Neural cell (in vitro differentiated cells): ENCODE results near the gene CD27. TPM values are rescaled to one million over a fixed set of nuclear protein-coding genes. Genes with fewer than 3 reads are reported as not detected.

Experiments
- H2AFZ ChIP-seq: fragments of 200-600, 300-800 bp; sonication (generic), shearing (Covaris generic); 2 replicates; pipeline ENCODE4 v1.6.0; 2014; ENCODE audit warnings: low read depth, mild to moderate bottlenecking, antibody characterized with exemption, low read length, moderate library complexity
- H3F3A ChIP-seq: fragments of 200-600 bp; shearing (Covaris generic); 2 replicates; pipeline ENCODE4 v1.6.1; 2016; ENCODE audit warnings: mild to moderate bottlenecking, moderate library complexity, mixed read lengths, antibody characterized with exemption, low read length; ENCODE audit not compliant: insufficient read depth, poor library complexity, severe bottlenecking
- H3K27ac ChIP-seq: fragments of 200-600, 300-800 bp; sonication (generic), shearing (Covaris generic); 2 replicates; pipeline ENCODE4 v1.5.1; 2014; ENCODE audit warnings: mild to moderate bottlenecking, low read length, moderate library complexity
- H3K27me3 ChIP-seq: fragments of 300-800, 200-600 bp; sonication (generic), shearing (Covaris generic); 2 replicates; pipeline ENCODE4 v1.6.0; 2014; ENCODE audit warnings: mild to moderate bottlenecking, low read depth, low read length, moderate library complexity; ENCODE audit not compliant: insufficient read depth
- H3K36me3 ChIP-seq: fragments of 300-800, 200-600 bp; sonication (generic), shearing (Covaris generic); 2 replicates; pipeline ENCODE4 v1.5.1; 2014; ENCODE audit warnings: mild to moderate bottlenecking, antibody characterized with exemption, low read length, moderate library complexity; ENCODE audit not compliant: insufficient read depth
- H3K4me2 ChIP-seq: fragments of 300-800, 200-600 bp; sonication (generic), shearing (Covaris generic); 2 replicates; pipeline ENCODE4 v1.6.0; 2014; ENCODE audit warnings: mild to moderate bottlenecking, low read length
- H3K4me3 ChIP-seq: fragments of 300-800, 200-600 bp; sonication (generic), shearing (Covaris generic); 2 replicates; pipeline ENCODE4 v1.5.1; 2014; ENCODE audit warnings: mild to moderate bottlenecking, low read length, moderate library complexity
- H3K79me2 ChIP-seq: fragments of 200-600 bp; shearing (Covaris generic); replicated peaks from 2 replicates; pipeline ENCODE4 v1.6.0; 2014; ENCODE audit warnings: mild to moderate bottlenecking, low read length, moderate library complexity; ENCODE audit not compliant: insufficient read depth
- H3K9ac ChIP-seq: fragments of 300-800, 200-600 bp; sonication (generic), shearing (Covaris generic); 2 replicates; pipeline ENCODE4 v1.6.1; 2016; ENCODE audit warnings: mild to moderate bottlenecking, low read length, mixed read lengths
- H3K9me2 ChIP-seq: fragments of 200-600 bp; shearing (Covaris generic); 2 replicates; pipeline ENCODE4 v1.6.1; 2016; ENCODE audit warnings: mild to moderate bottlenecking, low read length, mixed read lengths; ENCODE audit not compliant: insufficient read depth
- H3K9me3 ChIP-seq: fragments of 200-600, 300-800 bp; sonication (generic), shearing (Covaris generic); 2 replicates; pipeline ENCODE4 v1.6.1; 2016; ENCODE audit warnings: mild to moderate bottlenecking, mixed run types, low read length, moderate library complexity, mixed read lengths
- H4K20me1 ChIP-seq: fragments of 200-600 bp; shearing (Covaris generic); 2 replicates; pipeline ENCODE4 v1.6.1; 2016; ENCODE audit warnings: mild to moderate bottlenecking, mixed run types; ENCODE audit not compliant: insufficient read depth
- CTCF ChIP-seq: fragments of 450-650 bp; IDR thresholded peaks from 2 replicates; pipeline ENCODE4 v1.5.1; 2014; ENCODE audit warnings: antibody characterized with exemption, mild to moderate bottlenecking, moderate library complexity; ENCODE audit not compliant: poor library complexity, severe bottlenecking
- EP300 ChIP-seq: fragments of 450-650 bp; conservative IDR thresholded peaks from 2 replicates; pipeline ENCODE4 v1.6.1; 2014; ENCODE audit warnings: antibody characterized with exemption, mild to moderate bottlenecking, moderate library complexity; ENCODE audit not compliant: poor library complexity, severe bottlenecking
- EZH2 ChIP-seq: fragments of 200-600, 300-800 bp; shearing (Covaris generic), sonication (generic); IDR thresholded peaks from 2 replicates; pipeline ENCODE4 v1.6.1; 2014; ENCODE audit warnings: antibody characterized with exemption, low read length, borderline replicate concordance, mild to moderate bottlenecking; ENCODE audit not compliant: insufficient read depth, poor library complexity, severe bottlenecking
- MXI1 ChIP-seq: fragments of 450-650 bp; conservative IDR thresholded peaks from 2 replicates; pipeline ENCODE4 v1.6.1; 2014; ENCODE audit warnings: antibody characterized with exemption, mild to moderate bottlenecking; ENCODE audit not compliant: poor library complexity, severe bottlenecking
- POLR2AphosphoS5 ChIP-seq: IDR thresholded peaks from 2 replicates; pipeline ENCODE4 v1.6.1; 2012
- RAD21 ChIP-seq: fragments of 450-650 bp; conservative IDR thresholded peaks from 2 replicates; pipeline ENCODE4 v1.6.1; 2014; ENCODE audit warnings: antibody characterized with exemption, mild to moderate bottlenecking, moderate library complexity
- SMC3 ChIP-seq: fragments of 450-650 bp; conservative IDR thresholded peaks from 2 replicates; pipeline ENCODE4 v1.6.1; 2014; ENCODE audit warnings: antibody characterized with exemption, mild to moderate bottlenecking, moderate library complexity; ENCODE audit not compliant: poor library complexity
- TAF1 ChIP-seq: IDR thresholded peaks from 2 replicates; pipeline ENCODE4 v1.6.1; 2012; ENCODE audit warnings: low read depth
- polyA plus RNA-seq: library from polyadenylated mRNA; depleted of rRNA; stranded (reverse); fragments of >200 nt; gene quantifications from 2 replicates; pipeline ENCODE4 v1.2.3, GENCODE V29; 2014
- TF ChIP-seq, protein P1 (sequence below): IDR thresholded peaks from 2 replicates; pipeline ENCODE4 v1.6.1; 2012; ENCODE audit warnings: borderline replicate concordance

CD27 gene
- polyA plus RNA-seq, 1 donor from 2014 or later, result not detected

GRCh38 chr12:6420364-6420763, 24.4 kb upstream of the CD27 start:
- no peak overlapping the region for H3K4me3 ChIP-seq
- H3K36me3 ChIP-seq, result no peaks in the 10 kb centered on the region
- H3F3A ChIP-seq, result no peaks in the 10 kb centered on the region
- no peaks in the 10 kb centered on the region for H3K9me2 ChIP-seq
- TF ChIP-seq POLR2AphosphoS5, result no peak
- no peak for TF ChIP-seq CTCF
- no peak for TF ChIP-seq MXI1
- TF ChIP-seq, protein P1, sequence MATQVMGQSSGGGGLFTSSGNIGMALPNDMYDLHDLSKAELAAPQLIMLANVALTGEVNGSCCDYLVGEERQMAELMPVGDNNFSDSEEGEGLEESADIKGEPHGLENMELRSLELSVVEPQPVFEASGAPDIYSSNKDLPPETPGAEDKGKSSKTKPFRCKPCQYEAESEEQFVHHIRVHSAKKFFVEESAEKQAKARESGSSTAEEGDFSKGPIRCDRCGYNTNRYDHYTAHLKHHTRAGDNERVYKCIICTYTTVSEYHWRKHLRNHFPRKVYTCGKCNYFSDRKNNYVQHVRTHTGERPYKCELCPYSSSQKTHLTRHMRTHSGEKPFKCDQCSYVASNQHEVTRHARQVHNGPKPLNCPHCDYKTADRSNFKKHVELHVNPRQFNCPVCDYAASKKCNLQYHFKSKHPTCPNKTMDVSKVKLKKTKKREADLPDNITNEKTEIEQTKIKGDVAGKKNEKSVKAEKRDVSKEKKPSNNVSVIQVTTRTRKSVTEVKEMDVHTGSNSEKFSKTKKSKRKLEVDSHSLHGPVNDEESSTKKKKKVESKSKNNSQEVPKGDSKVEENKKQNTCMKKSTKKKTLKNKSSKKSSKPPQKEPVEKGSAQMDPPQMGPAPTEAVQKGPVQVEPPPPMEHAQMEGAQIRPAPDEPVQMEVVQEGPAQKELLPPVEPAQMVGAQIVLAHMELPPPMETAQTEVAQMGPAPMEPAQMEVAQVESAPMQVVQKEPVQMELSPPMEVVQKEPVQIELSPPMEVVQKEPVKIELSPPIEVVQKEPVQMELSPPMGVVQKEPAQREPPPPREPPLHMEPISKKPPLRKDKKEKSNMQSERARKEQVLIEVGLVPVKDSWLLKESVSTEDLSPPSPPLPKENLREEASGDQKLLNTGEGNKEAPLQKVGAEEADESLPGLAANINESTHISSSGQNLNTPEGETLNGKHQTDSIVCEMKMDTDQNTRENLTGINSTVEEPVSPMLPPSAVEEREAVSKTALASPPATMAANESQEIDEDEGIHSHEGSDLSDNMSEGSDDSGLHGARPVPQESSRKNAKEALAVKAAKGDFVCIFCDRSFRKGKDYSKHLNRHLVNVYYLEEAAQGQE, result no peak
- TF ChIP-seq SMC3, result no peak
- TF ChIP-seq EZH2, result no peak
- H3K79me2 ChIP-seq, result no peaks in the 10 kb centered on the region
- no peak overlapping the region for H2AFZ ChIP-seq
- H3K4me2 ChIP-seq, result no peak overlapping the region
- no peaks in the 10 kb centered on the region for H3K9me3 ChIP-seq
- H4K20me1 ChIP-seq, result no peaks in the 10 kb centered on the region
- H3K27ac ChIP-seq, result no peak overlapping the region
- H3K27me3 ChIP-seq, result no peaks in the 10 kb centered on the region
- no peak overlapping the region for H3K9ac ChIP-seq

GRCh38 chr12:6423267-6424007, 21.3 kb upstream of the CD27 start:
- Histone ChIP-seq H3F3A (no peaks in the 10 kb centered on the region), H4K20me1 (no peaks in the 10 kb centered on the region), H2AFZ (no peak overlapping the region), H3K27me3 (no peaks in the 10 kb centered on the region), H3K27ac (no peak overlapping the region), H3K9me2 (no peaks in the 10 kb centered on the region), H3K36me3 (no peaks in the 10 kb centered on the region), H3K79me2 (no peaks in the 10 kb centered on the region), H3K4me2 (no peak overlapping the region), H3K9me3 (no peaks in the 10 kb centered on the region), H3K4me3 (no peak overlapping the region), H3K9ac (no peak overlapping the region)
- TF ChIP-seq EZH2, result no peak
- TF ChIP-seq CTCF, result peak; percentile 62
- TF ChIP-seq RAD21, result peak; percentile 69
- peak; percentile 60 for TF ChIP-seq SMC3
- no peak for TF ChIP-seq POLR2AphosphoS5
- TF ChIP-seq, protein P1, result no peak
- TF ChIP-seq MXI1, result no peak
- TF ChIP-seq TAF1, result no peak
- TF ChIP-seq EP300, result no peak
